ENCODE data around the gene PPM1E. TPM values are rescaled to one million over a fixed set of nuclear protein-coding genes. Genes with fewer than 3 reads are reported as not detected.

PPM1E gene
- total RNA-seq, 1 experiment from 2014 or later, result 7.1 TPM

DNA sequence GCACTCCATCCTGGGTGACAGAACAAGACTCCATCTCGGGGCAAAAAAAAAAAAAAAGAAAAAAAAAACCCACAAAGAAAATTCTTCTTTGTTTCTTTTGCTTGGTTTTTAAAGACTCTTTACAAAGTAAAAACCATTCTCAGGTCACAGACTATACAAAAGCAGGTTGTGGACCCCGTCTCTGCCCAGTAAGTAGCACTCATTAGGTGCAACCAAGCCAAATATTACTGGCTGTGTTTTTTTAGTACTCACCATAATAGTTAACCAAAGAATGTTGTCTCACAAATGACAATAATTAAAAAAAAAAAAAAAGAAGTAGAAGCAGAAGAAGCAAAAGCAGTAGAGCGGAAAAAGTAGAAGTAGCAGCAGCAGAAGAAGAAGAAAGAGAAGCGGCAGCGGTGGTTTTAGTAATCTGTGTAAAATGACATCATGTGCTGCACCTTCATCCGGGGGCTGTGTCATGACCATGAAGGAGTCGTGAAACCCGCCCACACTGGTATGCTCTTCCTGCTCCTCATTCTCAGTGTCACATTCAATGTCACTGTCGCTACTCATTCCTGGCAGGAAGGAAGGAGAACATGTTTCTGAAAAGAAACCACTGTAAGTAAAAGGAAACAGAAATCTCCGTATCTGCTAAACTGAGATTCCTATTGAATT is 245.6 kb downstream of the PPM1E start:
- no peak overlapping the region for H2BK12ac ChIP-seq (ENCODE audit: insufficient read length, low read depth, low read length)
- no peak overlapping the region for H3K56ac ChIP-seq (ENCODE audit: insufficient read length, low read depth, low read length)
- H3K27me3 Mint-ChIP-seq (ENCODE audit: low read depth), result no peaks in the 10 kb centered on the region
- no peak overlapping the region for H4K8ac ChIP-seq (replicated peaks; ENCODE audit: insufficient read length, low read depth, low read length)
- no peak overlapping the region for H3K4me3 Mint-ChIP-seq
- peaks cover 23 to 39% (median 35%) of the 10 kb centered on the region in 3 experiments; a peak in 6 of 7 replicates for H3K36me3 Mint-ChIP-seq (ENCODE audit: insufficient read depth in 1 of 3, low read depth in 3 of 3)
- no peaks in the 10 kb centered on the region for H4K20me1 ChIP-seq (ENCODE audit: control insufficient read depth, insufficient read depth, insufficient read length)
- no peak overlapping the region for H4K5ac ChIP-seq (ENCODE audit: insufficient read length, low read depth, low read length)
- peak; percentile 41 for DNase-seq
- peak overlapping the region in 2 of 3 experiments; percentile 75 to 81; a peak in 4 of 7 replicates for H3K27ac Mint-ChIP-seq
- no peak overlapping the region for H3K27ac ChIP-seq (ENCODE audit: insufficient read length, low read depth, low read length)
- H2BK15ac ChIP-seq (ENCODE audit: low read depth, low read length), result no peak overlapping the region
- H3K4me1 ChIP-seq (ENCODE audit: insufficient read depth, low read length), result no peaks in the 10 kb centered on the region
- no peak overlapping the region for H3K9ac ChIP-seq (ENCODE audit: extremely low read depth, insufficient read length, low read length)
- no peaks in the 10 kb centered on the region for H3K23me2 ChIP-seq (ENCODE audit: insufficient read length, low read depth, low read length, poor library complexity, severe bottlenecking)
- H3K79me2 ChIP-seq (ENCODE audit: insufficient read depth, low read length), result no peaks in the 10 kb centered on the region
- H3K4me1 Mint-ChIP-seq, result peaks cover 0 to 7% of the 10 kb centered on the region in 2 experiments; a peak in 2 of 4 replicates
- H3K23ac ChIP-seq (ENCODE audit: insufficient read length, low read depth, low read length), result no peak overlapping the region
- no peak overlapping the region for H2AFZ ChIP-seq (ENCODE audit: low read length)
- H3T11ph ChIP-seq (ENCODE audit: low read length), result no peak overlapping the region
- H3K14ac ChIP-seq (ENCODE audit: insufficient read depth, low read length), result no peak overlapping the region
- H3K27me3 ChIP-seq (ENCODE audit: insufficient read depth, low read length), result no peaks in the 10 kb centered on the region
- H3K79me1 ChIP-seq (ENCODE audit: insufficient read depth, low read depth, low read length, poor library complexity, severe bottlenecking), result no peaks in the 10 kb centered on the region
- no CpG with 5 or more reads among the region's 10 CpGs for WGBS (ENCODE audit: extremely low coverage, insufficient read length, low lambda C conversion rate)
- no peak overlapping the region for H3K18ac ChIP-seq (ENCODE audit: insufficient read length, low read depth, low read length)
- no peaks in the 10 kb centered on the region for H3K9me3 ChIP-seq (ENCODE audit: control insufficient read depth, low read depth, low read length)
- no peak overlapping the region for H2BK120ac ChIP-seq (ENCODE audit: low read depth, low read length, poor library complexity, severe bottlenecking)
- H2BK20ac ChIP-seq (ENCODE audit: low read depth, low read length, poor library complexity, severe bottlenecking), result no peak overlapping the region
- no peaks in the 10 kb centered on the region for H3K9me3 Mint-ChIP-seq
- H2AK5ac ChIP-seq (ENCODE audit: insufficient read length, low read length), result no peak overlapping the region
- TF ChIP-seq, protein P1, sequence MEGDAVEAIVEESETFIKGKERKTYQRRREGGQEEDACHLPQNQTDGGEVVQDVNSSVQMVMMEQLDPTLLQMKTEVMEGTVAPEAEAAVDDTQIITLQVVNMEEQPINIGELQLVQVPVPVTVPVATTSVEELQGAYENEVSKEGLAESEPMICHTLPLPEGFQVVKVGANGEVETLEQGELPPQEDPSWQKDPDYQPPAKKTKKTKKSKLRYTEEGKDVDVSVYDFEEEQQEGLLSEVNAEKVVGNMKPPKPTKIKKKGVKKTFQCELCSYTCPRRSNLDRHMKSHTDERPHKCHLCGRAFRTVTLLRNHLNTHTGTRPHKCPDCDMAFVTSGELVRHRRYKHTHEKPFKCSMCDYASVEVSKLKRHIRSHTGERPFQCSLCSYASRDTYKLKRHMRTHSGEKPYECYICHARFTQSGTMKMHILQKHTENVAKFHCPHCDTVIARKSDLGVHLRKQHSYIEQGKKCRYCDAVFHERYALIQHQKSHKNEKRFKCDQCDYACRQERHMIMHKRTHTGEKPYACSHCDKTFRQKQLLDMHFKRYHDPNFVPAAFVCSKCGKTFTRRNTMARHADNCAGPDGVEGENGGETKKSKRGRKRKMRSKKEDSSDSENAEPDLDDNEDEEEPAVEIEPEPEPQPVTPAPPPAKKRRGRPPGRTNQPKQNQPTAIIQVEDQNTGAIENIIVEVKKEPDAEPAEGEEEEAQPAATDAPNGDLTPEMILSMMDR (conservative IDR thresholded peaks at IDR 0.05), result no peak
- H4K91ac ChIP-seq (ENCODE audit: insufficient read length, low read depth, low read length), result no peak overlapping the region
- H3K4me2 ChIP-seq (ENCODE audit: insufficient read depth, insufficient read length, low read length), result no peak overlapping the region
- no peak overlapping the region for H3K4ac ChIP-seq (ENCODE audit: low read depth, low read length)
- H2BK5ac ChIP-seq (ENCODE audit: insufficient read length, low read length), result no peak overlapping the region

All from H9 (cell line).